Ishikawa (cell line): ENCODE measurements around the gene DOCK6.

Source experiments
- CEBPB ChIP-seq: IDR thresholded peaks from 2 replicates; pipeline ENCODE4 v1.6.1; 2012
- EGR1 ChIP-seq: IDR thresholded peaks from 2 replicates; pipeline ENCODE4 v1.6.1; 2012
- EP300 ChIP-seq: IDR thresholded peaks from 2 replicates; pipeline ENCODE4 v1.6.1; 2012; ENCODE audit warnings: borderline replicate concordance
- FOXM1 ChIP-seq: IDR thresholded peaks from 2 replicates; pipeline ENCODE4 v1.6.1; 2012; ENCODE audit warnings: low read depth, borderline replicate concordance
- NFIC ChIP-seq: IDR thresholded peaks from 2 replicates; pipeline ENCODE4 v1.6.1; 2012
- RAD21 ChIP-seq: IDR thresholded peaks from 2 replicates; pipeline ENCODE4 v1.6.1; 2012; ENCODE audit warnings: low read depth
- TCF12 ChIP-seq: IDR thresholded peaks from 2 replicates; pipeline ENCODE4 v1.6.1; 2012; ENCODE audit warnings: low read depth
- USF1 ChIP-seq: IDR thresholded peaks from 2 replicates; pipeline ENCODE4 v1.6.1; 2012
- YY1 ChIP-seq: IDR thresholded peaks from 2 replicates; pipeline ENCODE4 v1.6.1; 2012; ENCODE audit warnings: low read depth
- TF ChIP-seq, protein P1 (sequence below): IDR thresholded peaks from 2 replicates; pipeline ENCODE4 v1.6.1; 2012; ENCODE audit warnings: low read depth, mild to moderate bottlenecking
- TF ChIP-seq, protein P2 (sequence below): IDR thresholded peaks from 2 replicates; pipeline ENCODE4 v1.6.1; 2012

GRCh38 chr19:11204076-11204602 lies 58.2 kb downstream of the DOCK6 start:
- TF ChIP-seq, protein P1, sequence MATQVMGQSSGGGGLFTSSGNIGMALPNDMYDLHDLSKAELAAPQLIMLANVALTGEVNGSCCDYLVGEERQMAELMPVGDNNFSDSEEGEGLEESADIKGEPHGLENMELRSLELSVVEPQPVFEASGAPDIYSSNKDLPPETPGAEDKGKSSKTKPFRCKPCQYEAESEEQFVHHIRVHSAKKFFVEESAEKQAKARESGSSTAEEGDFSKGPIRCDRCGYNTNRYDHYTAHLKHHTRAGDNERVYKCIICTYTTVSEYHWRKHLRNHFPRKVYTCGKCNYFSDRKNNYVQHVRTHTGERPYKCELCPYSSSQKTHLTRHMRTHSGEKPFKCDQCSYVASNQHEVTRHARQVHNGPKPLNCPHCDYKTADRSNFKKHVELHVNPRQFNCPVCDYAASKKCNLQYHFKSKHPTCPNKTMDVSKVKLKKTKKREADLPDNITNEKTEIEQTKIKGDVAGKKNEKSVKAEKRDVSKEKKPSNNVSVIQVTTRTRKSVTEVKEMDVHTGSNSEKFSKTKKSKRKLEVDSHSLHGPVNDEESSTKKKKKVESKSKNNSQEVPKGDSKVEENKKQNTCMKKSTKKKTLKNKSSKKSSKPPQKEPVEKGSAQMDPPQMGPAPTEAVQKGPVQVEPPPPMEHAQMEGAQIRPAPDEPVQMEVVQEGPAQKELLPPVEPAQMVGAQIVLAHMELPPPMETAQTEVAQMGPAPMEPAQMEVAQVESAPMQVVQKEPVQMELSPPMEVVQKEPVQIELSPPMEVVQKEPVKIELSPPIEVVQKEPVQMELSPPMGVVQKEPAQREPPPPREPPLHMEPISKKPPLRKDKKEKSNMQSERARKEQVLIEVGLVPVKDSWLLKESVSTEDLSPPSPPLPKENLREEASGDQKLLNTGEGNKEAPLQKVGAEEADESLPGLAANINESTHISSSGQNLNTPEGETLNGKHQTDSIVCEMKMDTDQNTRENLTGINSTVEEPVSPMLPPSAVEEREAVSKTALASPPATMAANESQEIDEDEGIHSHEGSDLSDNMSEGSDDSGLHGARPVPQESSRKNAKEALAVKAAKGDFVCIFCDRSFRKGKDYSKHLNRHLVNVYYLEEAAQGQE = no peak
- no peak for TF ChIP-seq EGR1
- TF ChIP-seq EP300 = no peak
- no peak for TF ChIP-seq CEBPB
- no peak for TF ChIP-seq YY1
- no peak for TF ChIP-seq TCF12
- no peak for TF ChIP-seq RAD21
- TF ChIP-seq NFIC = no peak
- TF ChIP-seq, protein P2, sequence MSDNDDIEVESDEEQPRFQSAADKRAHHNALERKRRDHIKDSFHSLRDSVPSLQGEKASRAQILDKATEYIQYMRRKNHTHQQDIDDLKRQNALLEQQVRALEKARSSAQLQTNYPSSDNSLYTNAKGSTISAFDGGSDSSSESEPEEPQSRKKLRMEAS = no peak
- TF ChIP-seq FOXM1 = no peak
- no peak for TF ChIP-seq USF1
